ENCODE data around the gene ANGPTL7.
"Not testable (repeated sequence)": the region's sequence is repeated elsewhere in the genome, so short reads cannot be mapped to it uniquely, and the experiment has no call there.

ANGPTL7 gene

DNA sequence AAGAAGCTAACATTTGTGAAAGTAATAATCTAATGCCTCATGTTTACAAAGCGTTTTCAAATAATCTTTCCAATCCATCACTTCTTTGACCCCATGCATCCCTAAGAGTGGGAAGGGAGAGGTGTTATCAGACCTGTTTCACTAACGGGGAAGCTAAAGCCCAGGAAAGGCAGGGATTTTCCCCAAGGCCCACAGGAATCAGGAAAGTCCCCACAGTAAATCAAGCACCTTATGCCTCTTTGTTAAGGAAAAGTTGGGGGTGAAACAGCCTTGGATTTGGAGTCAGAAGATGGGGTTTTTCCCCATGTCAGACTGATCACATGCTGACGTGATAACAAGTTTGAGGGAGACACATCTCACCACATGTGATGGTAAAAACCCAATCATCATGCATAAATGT, 20.0 kb upstream of the ANGPTL7 start:
- no peak for DNase-seq (ENCODE audit: low spot score)

DNA sequence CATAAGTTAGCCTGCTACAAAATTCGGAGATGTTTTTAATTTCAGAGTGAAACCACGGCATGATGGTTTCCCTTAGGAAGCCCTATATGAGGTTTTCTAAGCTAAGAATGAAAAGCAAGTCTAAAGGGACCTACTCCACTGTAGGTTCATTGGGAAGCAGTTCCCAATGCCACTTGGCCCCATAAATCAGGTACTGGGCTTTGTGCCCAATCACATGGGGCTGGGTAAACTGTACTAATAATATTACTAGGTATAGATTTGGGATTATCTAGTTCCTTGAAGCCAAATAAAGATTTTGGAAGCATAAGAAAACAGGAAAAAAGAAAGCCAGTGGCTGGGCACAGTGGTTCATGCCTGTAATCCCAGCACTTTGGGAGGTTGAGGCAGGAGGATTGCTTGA, 19.1 kb upstream of the ANGPTL7 start:
- DNase-seq (ENCODE audit: low spot score), result no peak

DNA sequence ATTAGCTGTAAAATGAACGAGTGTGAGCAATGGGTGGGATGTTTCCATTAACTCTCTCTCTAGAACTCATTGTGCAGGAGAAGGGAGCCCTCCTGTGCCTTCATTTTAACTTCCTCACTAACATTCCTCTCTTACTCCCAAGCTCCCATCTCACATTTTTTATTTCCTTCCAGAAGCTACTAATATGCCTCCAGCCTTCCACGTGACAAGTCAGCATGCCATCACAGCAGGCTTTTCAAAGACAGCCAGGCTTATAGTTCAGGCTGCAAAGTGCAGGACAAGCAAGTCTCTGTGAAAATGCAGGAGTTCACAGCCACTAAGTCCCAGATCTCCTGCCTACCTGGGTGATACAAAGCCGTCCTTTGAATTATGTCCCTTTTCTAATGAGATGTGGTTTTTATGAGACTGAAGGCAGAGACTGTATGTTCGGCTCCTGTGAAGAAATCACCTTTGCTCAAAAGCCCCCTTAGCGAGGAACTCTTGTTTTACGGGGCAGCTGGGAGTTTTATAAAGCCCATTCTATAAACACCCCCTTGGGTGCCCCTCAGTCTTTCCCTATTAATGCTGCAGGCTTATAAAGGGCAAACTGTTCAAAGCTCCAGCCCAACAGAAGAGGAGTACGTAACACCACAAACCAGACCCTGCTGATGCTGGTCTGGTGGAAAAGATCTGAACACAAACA, 14.8 kb upstream of the ANGPTL7 start:
- DNase-seq (ENCODE audit: low spot score), result no peak

DNA sequence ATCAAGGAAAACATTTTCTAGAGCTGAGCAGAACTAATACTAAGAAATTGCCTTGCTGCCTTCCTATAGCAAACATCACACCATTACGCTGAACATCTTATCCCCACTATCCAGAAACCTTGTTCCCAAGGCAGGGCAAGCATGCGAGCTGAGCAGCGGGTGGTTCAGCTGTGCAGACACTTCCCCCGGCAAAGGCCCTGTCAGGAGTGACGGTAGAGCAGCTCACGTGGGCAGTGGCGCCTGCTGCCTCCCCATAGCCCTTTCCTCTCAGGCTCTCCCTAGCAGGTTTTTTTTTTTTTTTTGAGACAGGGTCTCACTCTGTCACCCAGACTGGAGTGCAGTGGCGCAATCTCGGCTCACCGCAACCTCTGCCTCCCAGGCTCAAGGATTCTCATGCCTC, 13.7 kb upstream of the ANGPTL7 start:
- DNase-seq (ENCODE audit: low spot score), result no peak

DNA sequence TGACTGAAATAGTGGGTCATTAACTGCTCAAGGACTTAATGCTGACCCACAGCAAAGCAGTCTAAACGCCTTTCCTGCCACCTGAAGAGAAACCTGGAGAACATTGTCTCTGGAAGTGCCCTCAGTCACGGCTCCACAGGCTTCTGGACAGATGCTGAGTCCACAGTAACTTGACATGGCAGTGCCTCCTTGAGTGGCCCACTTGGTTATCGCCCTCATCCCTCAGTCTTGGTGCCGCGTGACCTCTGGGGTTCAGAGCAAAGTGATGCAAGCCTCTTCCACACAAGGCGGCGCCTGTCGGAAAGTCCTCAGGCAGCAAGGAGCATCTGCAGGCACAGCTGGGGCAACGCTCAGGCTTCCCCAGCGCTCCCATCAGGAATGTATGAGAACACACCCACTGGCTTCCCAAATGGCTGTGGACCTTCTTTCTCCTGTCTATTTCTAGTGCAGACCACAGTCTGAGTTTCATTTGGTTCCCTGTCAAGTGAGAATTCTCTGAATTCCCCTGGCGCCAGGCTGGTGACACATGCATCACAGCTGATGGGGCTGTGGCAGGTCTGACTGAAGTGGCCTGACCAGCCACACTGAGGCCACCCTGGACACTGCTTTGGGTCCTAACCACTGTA, 13.0 kb upstream of the ANGPTL7 start:
- DNase-seq (ENCODE audit: low spot score), result no peak

DNA sequence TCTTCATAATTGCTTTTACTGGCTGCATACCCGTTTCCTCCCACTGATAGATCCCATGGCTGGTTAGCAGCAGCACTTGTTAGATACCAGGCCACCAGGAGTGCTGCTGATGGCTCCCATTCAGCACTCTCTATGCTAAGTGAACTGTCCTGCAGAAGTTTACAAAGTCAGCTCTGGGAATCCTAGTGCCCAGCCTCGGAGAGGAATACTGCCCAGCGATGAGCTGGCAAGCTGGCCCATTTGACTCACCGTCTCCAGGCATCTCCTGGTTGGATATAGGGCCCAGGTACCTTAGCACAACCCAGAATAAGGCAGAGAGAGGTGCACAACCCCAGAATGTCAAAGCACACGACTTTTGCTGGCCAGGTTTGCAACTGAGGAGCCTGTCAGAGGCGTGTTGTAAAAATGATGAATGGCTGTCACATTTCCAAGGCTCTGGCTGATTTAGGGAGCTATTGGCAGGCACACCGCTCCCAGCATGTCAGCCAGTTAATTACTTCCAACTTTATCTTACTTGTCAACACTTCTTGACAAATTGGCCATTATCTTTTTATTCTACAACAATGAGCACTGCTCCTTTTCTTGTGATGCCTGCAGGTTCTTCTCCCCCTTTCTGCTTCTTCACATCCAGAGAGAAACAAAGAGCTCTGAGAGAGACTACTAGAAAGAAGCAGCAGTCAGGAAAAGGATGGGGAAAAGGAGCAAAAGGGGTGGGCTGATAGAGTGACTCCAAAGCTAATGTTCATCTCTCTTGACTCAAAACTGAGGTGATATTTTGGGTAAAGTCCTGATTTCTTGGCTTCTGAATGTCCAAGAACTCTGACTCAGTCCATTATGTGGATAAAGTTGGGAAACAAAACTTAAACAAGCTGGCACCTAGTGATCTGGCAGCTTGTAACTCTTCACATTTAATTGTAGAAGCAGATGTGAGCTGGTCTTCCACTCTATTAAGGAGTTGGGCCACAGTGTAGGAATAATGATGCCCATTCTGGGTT, 10.8 kb upstream of the ANGPTL7 start:
- no peak for DNase-seq (ENCODE audit: low spot score)

DNA sequence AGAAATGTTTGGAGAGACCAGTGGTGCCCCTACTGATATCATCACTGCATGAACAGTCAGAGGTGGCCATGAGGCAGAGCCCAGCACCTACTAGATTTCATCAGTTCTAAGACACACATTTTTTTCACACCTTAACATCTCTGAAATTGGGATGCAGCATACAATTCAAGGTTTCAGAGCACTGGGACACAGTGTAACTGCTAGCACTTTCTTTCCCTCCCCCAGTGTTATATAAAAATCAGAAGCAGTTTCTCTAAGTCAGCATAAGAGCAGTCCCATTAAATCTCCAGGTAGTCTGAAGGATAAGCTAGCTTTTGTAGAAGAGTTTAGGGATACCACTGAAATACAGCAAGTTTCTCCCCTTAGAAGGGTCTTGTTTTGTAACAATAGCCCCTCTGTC, 10.0 kb upstream of the ANGPTL7 start:
- no peak for DNase-seq (ENCODE audit: low spot score)

DNA sequence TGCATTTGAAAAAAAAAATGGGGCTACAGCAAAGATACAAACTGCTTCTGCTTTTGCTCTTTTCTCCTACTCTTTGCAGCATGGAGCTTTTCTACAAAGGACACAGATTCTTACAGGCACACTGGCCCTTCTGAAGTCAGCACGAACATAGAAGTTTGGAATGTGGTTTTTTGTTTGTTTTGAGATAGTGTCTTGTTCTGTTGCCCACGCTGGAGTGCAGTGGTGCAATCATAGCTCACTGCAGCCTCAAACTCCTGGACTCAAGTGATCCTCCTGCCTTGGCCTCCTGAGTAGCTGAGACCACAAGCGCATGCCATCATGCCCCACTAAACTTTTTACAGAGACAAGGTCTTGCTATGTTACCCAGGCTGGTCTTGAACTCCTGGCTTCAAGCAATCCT, 9.4 kb upstream of the ANGPTL7 start:
- not testable (repeated sequence) for DNase-seq (ENCODE audit: low spot score)

DNA sequence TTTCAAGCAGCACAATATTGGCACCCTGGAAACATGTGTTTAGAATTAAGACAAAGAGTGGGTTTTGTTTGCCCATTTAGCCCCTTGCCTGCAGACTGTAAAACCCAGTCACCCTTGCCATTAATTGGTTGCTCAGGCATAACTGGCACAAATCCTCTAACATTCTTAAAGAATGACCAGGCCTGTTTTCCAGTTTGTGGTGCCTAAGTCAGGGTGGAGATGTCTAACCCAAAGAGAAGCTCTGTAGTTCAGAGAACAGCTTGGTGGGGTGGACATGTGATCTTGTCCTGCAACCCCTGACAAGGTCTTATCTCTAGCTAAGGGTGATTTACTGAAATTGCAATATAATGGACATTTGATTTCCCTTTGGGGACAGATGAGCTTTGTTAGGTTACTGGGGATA, 8.8 kb upstream of the ANGPTL7 start:
- DNase-seq (ENCODE audit: low spot score), result no peak

DNA sequence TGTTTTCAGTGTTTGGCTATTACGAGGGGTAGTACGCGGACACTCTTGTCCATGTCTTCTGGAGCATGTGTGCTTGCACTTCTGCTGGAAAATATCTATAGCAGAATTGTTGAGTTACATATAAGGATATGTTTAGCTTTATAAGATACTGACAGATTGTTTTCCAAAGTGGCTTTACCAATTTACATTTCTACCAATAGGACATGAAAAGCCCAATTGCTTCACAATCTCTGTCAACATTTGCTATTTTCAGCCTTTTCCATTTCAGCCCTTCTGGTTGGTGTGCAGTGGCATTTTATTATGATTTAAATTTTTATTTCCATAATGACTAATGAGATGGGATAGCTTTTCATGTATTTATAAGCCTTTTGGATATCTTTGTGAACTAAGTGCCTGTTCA, 6.3 kb upstream of the ANGPTL7 start:
- no peak for DNase-seq (ENCODE audit: low spot score)

DNA sequence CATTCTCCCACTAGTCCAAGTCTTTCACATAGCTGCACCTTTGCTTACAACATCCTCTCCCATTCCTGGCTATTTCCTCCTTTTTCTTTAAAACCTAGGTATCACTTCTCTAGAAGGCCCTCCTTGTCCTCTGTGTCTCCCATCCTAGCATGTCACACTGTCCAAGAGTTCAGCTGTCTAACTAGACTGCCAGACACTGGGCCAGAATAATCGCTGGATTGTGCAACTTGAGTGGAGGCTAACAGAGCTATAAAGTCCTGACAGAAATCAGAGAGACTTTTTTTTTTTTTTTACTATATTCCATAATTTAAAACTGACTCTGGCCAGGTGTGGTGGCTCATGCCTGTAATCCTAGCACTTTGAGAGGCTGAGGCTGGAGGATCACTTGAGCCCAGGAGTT, 4.2 kb upstream of the ANGPTL7 start:
- DNase-seq (ENCODE audit: low spot score), result no peak

DNA sequence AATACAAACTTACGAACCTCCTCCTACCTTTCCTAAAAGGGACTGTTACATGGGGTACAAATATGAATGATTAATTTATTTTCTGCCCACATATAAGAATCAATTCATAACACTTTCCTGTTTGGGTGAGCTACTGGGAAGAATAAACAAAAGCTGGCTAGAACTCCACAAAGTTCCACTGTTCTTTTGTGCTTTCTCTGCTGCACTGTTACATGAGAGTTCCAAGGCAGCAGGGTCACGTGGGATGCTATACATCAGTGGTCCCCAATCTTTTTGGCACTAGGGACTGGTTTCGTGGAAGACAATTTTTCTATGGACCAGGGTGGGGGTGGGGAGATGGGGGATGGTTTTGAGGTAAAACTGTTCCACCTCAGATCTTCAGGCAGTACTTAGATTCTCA, 2.2 kb upstream of the ANGPTL7 start:
- no peak for DNase-seq (ENCODE audit: low spot score)

DNA sequence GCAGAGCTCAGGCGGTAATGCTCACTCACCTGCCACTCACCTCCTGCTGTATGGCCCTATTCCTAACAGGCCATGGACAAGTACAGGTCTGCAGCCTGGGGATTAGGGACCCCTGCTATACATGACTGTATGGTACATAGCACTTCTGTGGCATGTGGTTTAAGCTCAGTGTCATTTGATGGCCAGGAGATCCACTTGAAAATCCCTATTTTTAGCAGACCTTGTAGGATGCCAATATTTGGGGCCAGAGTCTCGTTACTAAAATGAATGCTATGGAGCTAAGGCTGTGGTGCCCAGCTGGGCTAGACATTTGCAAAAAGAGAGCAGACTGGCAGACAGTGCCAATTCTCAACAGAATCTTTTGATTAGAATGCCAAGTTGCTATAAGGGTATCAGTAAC, 1.7 kb upstream of the ANGPTL7 start:
- DNase-seq (ENCODE audit: low spot score), result no peak

DNA sequence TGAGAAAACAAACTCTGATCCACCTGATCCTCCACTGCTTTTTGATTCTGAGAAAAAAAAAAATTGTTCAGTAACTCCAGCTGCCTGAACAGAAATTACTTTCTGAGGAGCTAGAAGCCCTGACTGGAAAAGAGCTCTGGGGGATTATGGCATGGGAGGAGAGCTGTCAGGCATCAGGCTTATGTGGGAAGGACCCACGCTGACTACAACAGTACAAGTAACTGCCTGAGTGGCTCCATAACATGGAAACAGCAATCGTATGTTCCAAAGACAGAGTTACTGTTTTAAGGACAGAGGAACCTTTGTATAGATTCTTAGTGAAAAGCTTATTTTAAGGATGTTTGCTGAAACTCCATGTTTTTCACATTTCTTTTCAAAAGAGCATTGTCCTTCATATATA, 1.2 kb upstream of the ANGPTL7 start:
- DNase-seq (ENCODE audit: low spot score), result no peak

DNA sequence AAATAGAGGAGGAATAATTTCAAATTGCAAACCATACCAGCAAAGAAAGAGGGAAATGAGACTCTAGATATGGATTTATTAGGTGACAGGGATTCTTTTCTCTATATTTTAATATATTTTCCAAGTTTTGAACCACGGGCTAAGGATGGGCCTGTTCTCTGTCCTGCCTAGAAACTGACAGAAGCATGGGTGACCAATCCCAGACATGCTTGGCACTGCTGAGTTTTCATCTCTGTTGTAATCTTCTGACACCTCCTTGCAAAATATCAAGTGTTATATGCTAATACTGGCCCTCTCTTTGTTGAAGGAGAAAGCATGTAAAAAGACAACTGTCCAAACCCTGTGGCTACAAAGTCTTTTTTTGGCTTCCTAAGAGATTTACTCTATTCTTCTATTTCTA, 774 bp upstream of the ANGPTL7 start:
- DNase-seq (ENCODE audit: low spot score), result no peak

DNA sequence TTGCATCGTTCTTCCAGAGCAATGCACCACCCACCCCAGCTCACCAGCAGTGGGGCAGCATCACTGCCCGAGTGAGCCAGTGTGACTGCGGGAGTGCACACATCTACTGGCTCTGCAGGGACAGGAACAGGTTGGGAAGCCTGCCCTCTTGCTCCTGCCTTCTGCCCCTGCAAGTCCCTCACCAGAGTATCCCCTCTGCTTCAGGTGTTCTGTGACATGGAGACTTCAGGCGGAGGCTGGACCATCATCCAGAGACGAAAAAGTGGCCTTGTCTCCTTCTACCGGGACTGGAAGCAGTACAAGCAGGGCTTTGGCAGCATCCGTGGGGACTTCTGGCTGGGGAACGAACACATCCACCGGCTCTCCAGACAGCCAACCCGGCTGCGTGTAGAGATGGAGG, 4.2 kb downstream of the ANGPTL7 start:
- DNase-seq (ENCODE audit: low spot score), result no peak

DNA sequence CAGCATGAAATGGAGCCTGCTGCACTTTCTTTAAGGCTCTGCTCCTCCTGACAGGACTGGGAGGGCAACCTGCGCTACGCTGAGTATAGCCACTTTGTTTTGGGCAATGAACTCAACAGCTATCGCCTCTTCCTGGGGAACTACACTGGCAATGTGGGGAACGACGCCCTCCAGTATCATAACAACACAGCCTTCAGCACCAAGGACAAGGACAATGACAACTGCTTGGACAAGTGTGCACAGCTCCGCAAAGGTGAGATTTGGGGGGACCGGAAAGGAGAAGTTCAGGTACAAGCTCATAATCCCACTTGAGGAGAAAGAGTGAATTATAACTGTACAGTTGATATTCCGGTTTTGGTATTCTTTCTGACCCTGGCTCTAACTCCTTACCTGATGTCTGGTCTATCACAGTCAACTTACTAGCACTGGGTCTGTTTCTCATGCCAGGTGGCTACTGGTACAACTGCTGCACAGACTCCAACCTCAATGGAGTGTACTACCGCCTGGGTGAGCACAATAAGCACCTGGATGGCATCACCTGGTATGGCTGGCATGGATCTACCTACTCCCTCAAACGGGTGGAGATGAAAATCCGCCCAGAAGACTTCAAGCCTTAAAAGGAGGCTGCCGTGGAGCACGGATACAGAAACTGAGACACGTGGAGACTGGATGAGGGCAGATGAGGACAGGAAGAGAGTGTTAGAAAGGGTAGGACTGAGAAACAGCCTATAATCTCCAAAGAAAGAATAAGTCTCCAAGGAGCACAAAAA, 5.4 kb downstream of the ANGPTL7 start:
- DNase-seq (ENCODE audit: low spot score), result no peak

DNA sequence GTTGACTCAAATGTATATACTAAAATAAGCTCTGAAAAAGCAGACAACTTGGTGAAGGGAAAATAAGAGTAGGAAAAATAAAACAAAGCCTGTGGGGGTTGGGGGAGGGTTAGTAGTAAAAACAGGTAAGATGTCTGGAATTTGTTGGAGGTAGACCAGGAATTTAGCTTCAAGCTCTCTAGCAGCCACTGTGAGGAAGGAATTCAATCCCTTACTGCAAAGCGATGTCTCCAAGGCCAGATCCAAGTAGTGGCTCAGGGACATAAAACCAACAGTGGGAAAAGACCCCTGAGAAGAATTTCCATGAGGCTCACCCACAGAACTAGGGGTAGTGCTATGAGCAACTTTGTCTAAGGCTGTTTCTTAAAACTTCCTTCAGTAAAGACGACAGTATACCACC, 7.8 kb downstream of the ANGPTL7 start:
- no peak for DNase-seq (ENCODE audit: low spot score)

DNA sequence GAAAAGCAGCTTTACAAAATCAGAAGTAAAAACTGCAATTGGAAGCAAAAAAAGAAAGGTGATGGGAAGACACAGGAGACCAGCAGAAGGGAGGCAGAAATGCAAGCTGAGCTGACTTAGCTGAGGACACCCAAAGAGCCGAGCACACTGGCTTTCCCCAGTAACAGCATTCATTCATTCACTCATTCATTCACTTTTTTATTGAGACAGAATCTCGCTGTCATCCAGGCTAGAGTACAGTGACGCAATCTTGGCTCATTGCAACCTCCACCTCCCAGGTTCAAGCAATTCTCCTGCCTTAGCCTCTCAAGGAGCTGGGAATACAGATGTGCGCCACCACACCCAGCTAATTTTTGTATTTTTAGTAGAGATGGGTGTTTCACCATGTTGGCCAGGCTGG, 8.2 kb downstream of the ANGPTL7 start:
- DNase-seq (ENCODE audit: low spot score), result no peak

DNA sequence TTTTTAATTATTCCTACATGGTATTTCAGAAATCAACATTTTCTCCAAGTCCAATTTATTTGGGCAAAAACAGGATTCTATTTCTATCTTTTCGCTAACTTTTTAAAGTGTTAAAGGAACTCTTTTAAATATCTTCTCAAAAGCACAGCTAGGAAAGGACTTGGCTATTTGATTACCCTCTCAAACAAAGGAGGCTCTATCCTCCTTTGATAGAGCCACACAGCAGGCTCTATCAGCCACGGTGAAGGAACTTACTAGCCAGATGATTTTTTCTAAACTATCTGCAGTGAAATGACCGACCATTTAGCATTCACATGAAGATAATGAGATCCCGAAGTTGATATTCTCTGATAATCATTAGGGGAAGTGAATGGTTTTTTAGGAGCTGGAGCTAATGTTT, 9.1 kb downstream of the ANGPTL7 start:
- DNase-seq (ENCODE audit: low spot score), result no peak

DNA sequence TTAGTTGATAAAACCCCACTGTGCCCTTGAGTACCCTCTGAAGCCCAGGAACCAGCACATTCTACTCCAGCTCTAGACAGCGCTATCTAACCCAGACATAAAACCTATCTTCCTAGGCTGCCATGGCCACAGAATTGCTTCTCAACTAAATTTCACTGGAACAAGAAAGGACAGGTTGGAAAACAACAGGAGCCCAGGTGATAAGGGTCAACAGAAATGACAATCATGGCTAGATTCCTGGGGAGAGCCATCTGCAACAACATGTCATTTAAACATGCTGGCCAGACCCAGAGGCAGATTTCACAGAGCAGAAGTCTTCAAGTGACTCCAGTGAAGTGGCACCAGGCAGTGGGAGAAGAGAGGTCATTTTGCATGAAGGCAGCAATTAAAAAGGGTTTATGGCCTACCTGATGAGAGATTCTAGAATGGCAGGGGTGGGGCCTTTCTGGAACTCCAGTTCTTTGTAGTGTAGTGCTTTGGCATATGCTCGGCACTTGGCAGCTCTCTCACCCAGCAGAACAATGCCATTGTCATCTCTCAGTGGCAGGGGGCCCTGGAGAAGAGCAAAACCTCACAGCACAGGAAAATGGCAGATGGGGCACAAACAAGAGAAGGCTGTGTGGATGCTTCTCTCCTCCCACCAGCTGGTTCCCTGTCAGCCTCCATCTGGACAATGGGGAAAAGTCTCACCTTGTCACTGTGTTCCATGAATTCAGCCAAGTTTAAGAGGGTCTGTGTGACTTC, 9.9 kb downstream of the ANGPTL7 start:
- no peak for DNase-seq (ENCODE audit: low spot score)

All from CD4-positive, alpha-beta T cell treated with Interleukin-6 at 100 ng/mL for 8 hours (primary cell).